ENCODE measurements around the gene SYNE1.
"Not testable (repeated sequence)": the region's sequence is repeated elsewhere in the genome, so short reads cannot be mapped to it uniquely, and the experiment has no call there.

SYNE1 gene

GRCh38 chr6:152441902-152442301 is 195.3 kb downstream of the SYNE1 start:
- DNase-seq (ENCODE audit: low read depth in 2 of 2) = no peak
- TF ChIP-seq, protein P1, sequence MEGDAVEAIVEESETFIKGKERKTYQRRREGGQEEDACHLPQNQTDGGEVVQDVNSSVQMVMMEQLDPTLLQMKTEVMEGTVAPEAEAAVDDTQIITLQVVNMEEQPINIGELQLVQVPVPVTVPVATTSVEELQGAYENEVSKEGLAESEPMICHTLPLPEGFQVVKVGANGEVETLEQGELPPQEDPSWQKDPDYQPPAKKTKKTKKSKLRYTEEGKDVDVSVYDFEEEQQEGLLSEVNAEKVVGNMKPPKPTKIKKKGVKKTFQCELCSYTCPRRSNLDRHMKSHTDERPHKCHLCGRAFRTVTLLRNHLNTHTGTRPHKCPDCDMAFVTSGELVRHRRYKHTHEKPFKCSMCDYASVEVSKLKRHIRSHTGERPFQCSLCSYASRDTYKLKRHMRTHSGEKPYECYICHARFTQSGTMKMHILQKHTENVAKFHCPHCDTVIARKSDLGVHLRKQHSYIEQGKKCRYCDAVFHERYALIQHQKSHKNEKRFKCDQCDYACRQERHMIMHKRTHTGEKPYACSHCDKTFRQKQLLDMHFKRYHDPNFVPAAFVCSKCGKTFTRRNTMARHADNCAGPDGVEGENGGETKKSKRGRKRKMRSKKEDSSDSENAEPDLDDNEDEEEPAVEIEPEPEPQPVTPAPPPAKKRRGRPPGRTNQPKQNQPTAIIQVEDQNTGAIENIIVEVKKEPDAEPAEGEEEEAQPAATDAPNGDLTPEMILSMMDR (IDR thresholded peaks at IDR 0.05; ENCODE audit: low read depth, low read length) = no peak
- no peak overlapping the region for H3K4me3 ChIP-seq (replicated peaks in 1 of 2; ENCODE audit: low read depth in 2 of 2, low read length in 2 of 2)

DNA sequence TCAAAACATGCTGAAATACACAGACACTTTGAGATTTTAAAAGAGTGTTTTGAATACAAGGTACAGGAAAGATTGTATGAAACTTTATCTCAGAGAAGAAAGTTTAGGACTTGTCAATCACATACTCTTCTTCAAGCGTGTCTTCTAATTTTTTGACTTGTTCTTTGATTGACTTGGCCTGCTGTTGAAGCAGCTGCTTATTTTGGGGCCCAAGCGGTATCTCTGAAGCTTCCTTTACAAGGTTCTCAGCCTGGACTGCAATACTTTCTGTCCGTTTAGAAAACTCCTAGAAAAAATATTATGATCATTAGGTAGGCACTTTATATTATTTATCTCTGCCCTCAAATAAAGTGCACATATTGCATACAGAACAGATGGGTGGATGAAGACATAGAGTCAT is 201.3 kb downstream of the SYNE1 start:
- H3K4me3 ChIP-seq (replicated peaks in 1 of 2; ENCODE audit: low read depth in 2 of 2, low read length in 2 of 2) = no peak overlapping the region
- no peak for DNase-seq (ENCODE audit: low read depth in 2 of 2)
- TF ChIP-seq, protein P1 (IDR thresholded peaks at IDR 0.05; ENCODE audit: low read depth, low read length) = no peak

GRCh38 chr6:152432758-152433157 is 204.4 kb downstream of the SYNE1 start:
- DNase-seq (ENCODE audit: low read depth in 2 of 2) = no peak
- H3K4me3 ChIP-seq (replicated peaks in 1 of 2; ENCODE audit: low read depth in 2 of 2, low read length in 2 of 2) = no peak overlapping the region

GRCh38 chr6:152428126-152428525 is 209.0 kb downstream of the SYNE1 start:
- peak; percentile 9 to 46 for DNase-seq (ENCODE audit: low read depth in 2 of 2)
- TF ChIP-seq, protein P1 (IDR thresholded peaks at IDR 0.05; ENCODE audit: low read depth, low read length) = no peak

More at GRCh38 chr6:152432758-152433157, 204.4 kb downstream of the SYNE1 start:
- TF ChIP-seq, protein P1 (IDR thresholded peaks at IDR 0.05; ENCODE audit: low read depth, low read length) = no peak

GRCh38 chr6:152426276-152426675 is 210.9 kb downstream of the SYNE1 start:
- DNase-seq (ENCODE audit: low read depth in 2 of 2) = no peak
- TF ChIP-seq, protein P1 (IDR thresholded peaks at IDR 0.05; ENCODE audit: low read depth, low read length) = no peak
- H3K4me3 ChIP-seq (replicated peaks in 1 of 2; ENCODE audit: low read depth in 2 of 2, low read length in 2 of 2) = no peak overlapping the region

More at GRCh38 chr6:152428126-152428525, 209.0 kb downstream of the SYNE1 start:
- no peak overlapping the region for H3K4me3 ChIP-seq (replicated peaks in 1 of 2; ENCODE audit: low read depth in 2 of 2, low read length in 2 of 2)

- DNase-seq (ENCODE audit: low read depth in 2 of 2) = no peak
- no peak overlapping the region for H3K4me3 ChIP-seq (replicated peaks in 1 of 2; ENCODE audit: low read depth in 2 of 2, low read length in 2 of 2)
- TF ChIP-seq, protein P1 (IDR thresholded peaks at IDR 0.05; ENCODE audit: low read depth, low read length) = no peak
Observed at GRCh38 chr6:152423216-152424103, 213.7 kb downstream of the SYNE1 start.

- H3K4me3 ChIP-seq (replicated peaks in 1 of 2; ENCODE audit: low read depth in 2 of 2, low read length in 2 of 2); DNase-seq (ENCODE audit: low read depth in 2 of 2): not testable (repeated sequence)
Observed at GRCh38 chr6:152421496-152421895, 215.7 kb downstream of the SYNE1 start.
